ENCODE data around the gene TREM1.
A peak's percentile ranks its signal among the peaks of the same experiment; 100 is the strongest.

The TREM1 gene

GRCh38 chr6:41294214-41294872 lies 7.9 kb upstream of the TREM1 start:
- no peak for DNase-seq

GRCh38 chr6:41291717-41292116 lies 5.2 kb upstream of the TREM1 start:
- no peak for DNase-seq

DNA sequence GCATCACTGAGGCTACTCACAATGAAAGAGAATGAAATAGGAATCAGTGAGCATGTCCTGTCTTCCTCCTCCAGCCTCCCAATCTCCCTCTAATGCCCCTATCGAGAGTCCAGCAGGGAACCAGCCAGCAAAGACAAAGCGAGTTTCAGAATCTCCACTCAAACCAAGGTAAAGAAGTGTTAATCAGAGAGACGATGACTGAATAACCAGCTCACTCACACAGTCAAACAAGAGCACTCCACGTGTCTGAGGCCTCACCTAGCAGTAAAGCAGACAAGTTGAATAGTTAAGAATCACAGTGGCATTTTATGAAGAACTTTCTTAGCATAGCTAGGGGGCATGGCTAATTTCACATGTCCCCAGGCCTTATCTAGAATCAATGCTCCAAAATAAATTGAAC lies 3.3 kb upstream of the TREM1 start:
- DNase-seq: no peak

- no peak for DNase-seq
Measured at GRCh38 chr6:41288754-41289129, 2.3 kb upstream of the TREM1 start.

DNA sequence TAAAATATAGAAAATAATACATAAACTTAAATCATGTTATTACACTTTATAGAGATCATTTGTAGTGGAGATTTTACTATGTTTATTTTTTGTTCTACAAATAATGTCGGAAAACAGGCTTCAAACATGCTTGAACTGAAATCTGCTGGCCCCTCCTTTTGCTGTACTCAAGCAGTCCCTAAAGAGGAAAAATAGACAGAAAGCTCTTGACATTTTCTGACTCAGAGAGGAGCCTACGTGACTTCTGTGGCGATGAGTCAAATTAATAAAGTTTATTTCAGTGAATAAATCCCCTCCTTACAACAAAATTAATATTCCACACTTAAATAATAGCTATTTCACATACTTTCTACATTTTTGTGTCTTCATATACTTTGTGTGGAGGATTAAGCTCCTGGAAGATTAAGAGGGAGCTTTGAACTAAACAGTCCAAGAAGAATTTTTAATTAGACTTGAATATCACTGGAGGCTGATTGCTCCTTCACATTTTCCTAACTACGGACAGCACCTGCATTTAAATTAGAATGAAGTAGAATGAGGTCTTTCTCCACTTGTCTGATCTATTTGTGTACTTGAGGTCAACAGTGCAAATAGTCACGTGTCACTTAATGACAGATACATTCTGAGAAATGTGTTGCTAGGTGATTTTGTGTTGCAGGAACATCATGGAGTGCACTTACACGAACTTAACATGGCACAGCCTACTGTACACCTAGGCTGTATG lies 1.7 kb upstream of the TREM1 start:
- no peak for DNase-seq

DNA sequence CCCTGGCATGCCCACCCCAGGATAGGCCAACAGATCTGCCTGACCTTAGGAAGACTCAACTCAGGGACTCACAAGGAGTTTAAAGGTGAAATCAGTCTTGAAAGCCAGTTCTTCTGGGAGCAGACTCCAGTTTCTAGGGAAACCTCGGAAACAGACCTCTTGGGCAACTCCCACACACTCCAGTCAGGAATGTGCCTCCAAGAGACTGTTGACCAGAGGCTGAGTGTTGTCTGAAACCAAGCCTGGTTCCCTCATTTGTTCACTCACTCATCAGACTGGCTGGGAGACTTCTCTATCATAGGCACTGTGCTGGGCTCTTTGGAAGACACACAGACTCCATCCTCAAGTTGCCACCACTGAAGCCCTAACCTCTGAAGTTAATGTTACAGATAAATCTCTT lies 1.8 kb downstream of the TREM1 start:
- DNase-seq: no peak

DNA sequence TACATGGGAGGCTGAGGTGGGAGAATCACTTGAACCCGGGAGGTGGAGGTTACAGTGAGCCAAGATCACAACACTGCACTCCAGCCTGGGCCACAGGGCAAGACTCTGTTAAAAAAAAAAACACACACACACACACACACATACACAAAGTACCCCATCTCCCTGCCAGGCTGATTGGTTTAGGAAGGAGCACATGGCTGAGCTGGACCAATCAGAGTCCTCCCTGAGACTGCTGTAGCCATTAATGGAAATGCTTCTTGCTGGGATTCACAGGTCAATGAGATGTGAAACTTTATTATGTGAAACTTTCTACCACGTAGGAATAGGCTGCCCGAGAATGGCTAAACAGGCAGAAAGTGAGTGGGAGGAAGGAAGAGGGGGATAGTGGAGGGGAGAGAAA lies 2.9 kb downstream of the TREM1 start:
- no peak for DNase-seq

- DNase-seq: no peak
Measured at GRCh38 chr6:41280381-41281057, 6.0 kb downstream of the TREM1 start.

- peak; percentile 75 to 81 for DNase-seq
Measured at GRCh38 chr6:41278699-41279405, 7.6 kb downstream of the TREM1 start.

DNA sequence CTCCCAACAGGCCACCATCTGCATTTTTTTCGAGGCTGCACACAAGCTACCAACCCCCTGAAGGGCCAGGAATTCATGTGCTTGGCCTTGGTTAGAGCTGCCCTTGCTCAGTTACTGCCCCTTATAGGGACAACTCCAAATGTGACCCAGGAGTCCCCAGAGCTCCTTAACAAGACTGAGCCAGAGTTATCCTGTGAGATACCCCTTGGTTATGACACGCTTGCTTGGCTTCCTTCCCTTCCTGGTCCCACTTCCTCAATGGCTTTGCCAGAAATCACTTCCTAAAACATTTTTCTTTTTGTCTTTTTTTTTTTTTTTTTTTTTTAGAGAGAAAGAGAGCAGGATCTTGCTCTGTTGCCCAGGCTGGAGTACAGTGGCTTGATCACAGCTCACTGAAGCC lies 8.9 kb downstream of the TREM1 start:
- no peak for DNase-seq

- DNase-seq: no peak
Measured at GRCh38 chr6:41275489-41275888, 11.0 kb downstream of the TREM1 start.

DNA sequence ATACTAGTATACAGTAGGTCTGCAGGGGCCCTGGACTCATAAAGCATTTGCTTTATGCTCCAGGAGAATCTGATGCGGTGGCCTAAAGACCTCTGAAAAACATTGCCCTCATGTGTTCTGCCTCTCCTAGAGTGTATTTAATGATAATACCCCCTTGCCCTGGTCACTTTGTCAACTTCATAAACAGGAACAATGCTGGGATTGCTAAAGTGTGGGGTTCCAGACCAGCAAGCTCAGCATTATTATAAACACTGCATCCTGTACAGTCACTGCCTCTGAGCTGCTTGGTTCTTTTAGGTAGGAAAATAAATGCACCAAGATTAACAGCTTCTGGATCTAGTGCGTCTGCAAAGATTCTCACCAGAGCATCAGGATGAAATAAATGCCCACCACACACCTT lies 12.2 kb downstream of the TREM1 start:
- DNase-seq: no peak

- no peak for DNase-seq
Measured at GRCh38 chr6:41273714-41274113, 12.8 kb downstream of the TREM1 start.

DNA sequence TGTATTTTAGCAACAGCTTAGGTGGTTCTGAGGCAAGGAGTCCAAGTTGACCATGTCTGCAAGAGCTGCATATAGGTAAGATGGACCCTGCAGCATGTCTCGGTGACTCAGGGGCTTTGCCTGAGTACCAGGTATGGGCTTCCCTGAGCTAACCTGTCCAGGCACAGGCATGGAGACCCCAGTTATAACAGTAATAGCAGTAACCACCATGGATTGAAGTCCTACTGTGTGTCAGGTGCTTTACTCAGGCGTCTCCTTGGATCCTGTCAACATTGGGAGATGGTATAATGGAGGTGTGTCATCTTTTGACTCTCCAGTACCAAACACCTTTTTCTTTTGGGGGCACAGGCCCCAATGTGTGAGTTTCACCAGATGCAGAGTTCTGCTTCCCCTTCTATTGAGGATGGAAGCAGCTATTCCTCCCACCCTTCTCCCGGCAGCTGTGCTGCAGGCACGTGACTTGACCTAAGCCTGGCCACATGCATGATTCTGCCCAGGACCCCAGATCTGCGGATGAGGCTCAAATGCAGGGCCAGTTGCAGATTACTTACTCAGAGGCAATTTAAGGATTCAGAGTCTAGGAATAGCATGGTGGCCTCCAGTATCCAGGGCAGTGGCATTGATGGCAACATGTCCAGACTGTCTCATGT lies 13.8 kb downstream of the TREM1 start:
- DNase-seq: no peak

DNA sequence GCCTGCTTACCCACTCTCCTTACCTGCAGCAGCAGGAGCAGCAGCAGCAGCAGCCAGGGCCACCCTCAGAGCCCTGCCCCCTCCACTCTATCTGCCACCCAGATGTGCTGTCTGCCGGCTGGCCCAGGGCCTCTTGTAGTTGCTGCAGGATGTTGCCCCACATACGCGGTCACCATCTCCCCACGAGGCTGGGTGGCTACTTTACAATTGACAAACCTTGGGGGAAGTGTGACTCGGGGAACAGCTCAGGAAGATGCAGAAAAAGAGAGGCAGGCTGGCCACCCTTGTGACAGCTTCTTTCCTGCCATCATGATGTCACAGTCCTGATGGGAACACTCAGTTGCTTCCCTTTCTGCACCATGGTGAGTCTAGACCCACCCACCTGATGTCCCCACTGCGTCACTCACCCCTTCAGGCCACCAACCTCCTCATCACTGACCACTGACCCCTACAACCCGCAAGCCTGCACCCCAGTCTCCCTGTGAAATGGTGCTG lies 14.5 kb downstream of the TREM1 start:
- DNase-seq: peak; percentile 15 to 82

GRCh38 chr6:41269716-41270115 lies 16.8 kb downstream of the TREM1 start:
- DNase-seq: no peak

- no peak for DNase-seq
Measured at GRCh38 chr6:41269166-41269565, 17.3 kb downstream of the TREM1 start.

GRCh38 chr6:41268478-41268877 lies 18.0 kb downstream of the TREM1 start:
- DNase-seq: no peak

DNA sequence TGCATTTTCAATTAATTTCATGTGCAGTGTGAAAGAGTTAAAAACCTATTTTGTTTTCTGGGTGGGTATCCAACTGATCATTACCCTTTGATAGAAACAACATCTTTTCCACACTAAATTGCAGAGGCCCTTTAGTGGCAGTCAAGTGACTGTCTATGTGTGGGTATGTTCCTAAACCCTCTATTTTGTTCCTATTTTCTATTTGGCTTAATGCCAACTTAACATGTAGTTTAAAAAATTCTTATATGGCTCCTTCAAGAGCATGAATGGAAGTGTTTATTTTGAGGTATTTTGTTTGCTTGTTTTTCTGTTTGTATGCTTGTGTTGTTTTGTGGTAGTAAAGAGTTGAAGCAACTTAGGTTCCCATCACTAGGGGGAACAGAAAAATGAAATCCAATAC lies 19.9 kb downstream of the TREM1 start:
- no peak for DNase-seq

DNA sequence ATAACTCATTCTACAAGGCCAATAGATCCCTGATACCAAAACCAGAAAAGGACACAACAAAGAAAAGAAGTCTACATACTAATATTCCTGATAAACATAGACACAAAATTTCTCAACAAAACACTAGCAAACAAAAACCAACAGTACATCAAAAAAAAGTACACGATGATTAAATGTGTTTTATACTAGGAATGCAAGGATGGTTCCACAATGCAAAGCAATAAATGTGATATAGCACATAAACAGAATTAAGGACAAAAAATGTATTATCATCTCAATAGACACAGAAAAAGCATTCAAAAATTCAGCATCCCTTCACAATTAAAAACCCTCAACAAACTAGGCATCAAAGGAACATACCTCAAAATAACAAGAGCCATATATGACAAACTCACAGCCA lies 23.2 kb downstream of the TREM1 start:
- DNase-seq: no peak

DNA sequence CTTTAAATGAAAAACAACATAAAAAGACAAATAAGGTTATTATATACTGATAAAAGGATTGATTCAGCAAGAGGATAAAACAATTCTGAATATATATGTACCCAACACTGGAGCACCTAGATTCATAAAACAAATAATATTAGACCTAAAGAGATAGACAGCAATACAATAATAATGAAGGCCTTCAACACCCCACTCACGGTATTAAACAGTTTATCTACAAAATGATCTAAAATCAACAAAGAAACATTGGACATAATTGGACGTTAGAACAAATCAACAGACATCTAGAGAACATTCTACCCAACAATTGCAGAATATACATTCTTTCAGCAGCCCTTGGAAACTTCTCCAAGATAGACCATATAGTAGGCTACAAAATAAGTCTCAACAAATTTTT lies 24.1 kb downstream of the TREM1 start:
- no peak for DNase-seq

DNA sequence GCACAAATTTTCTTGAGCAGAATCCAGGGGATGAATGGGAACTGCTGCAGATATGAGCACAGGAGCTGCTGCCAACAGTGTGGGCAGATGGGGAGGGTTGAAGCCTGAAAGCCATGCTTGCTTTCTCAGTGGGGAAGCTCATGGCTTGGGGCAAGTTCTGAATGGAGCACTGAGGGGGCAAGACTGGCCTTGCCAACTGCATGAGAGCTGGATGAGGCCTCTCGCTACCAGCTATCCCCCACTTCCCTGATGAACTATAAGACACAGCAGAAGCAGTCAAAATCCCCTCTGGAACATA lies 28.3 kb downstream of the TREM1 start:
- no peak for DNase-seq
